ENCODE results near the gene MGST2.
"Not testable (repeated sequence)": the region's sequence is repeated elsewhere in the genome, so short reads cannot be mapped to it uniquely, and the experiment has no call there.

The MGST2 gene

GRCh38 chr4:139672732-139673131 is 7.1 kb downstream of the MGST2 start:
- DNase-seq: no peak

DNA sequence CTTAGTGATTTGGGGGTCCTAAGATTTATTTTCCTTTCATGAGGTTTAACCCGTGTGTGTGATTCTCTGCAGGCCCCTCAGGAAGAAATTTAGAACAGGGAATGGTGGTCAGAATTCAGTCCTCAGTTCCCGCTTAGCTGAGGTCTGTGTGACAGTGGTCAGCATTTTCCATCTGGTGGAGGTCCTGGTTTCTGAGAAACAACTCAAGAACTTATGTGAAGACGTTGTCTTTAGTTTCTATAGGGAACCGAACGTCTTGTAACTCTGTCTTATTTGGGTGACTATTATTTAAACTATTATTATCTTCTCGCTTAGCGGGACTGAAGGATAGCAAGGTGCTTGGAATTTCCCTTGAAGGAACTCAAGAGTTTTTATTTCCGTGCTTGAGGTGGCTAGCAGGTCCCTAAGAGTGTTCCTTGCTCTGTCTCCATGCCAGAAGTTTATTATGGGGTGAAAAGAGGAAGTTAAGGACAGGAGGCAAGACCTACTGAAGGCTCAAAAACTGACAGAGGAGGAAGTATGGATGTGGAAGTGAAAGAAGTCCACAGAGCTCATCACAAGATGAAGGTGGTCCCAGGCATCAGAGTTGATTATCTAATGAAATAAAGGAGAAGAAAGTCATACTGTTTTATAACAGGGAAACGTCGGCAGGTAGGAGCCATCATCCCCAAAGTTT is 9.4 kb downstream of the MGST2 start:
- DNase-seq: no peak

- no peak for DNase-seq
Measured at GRCh38 chr4:139675651-139676050, 10.0 kb downstream of the MGST2 start.

DNA sequence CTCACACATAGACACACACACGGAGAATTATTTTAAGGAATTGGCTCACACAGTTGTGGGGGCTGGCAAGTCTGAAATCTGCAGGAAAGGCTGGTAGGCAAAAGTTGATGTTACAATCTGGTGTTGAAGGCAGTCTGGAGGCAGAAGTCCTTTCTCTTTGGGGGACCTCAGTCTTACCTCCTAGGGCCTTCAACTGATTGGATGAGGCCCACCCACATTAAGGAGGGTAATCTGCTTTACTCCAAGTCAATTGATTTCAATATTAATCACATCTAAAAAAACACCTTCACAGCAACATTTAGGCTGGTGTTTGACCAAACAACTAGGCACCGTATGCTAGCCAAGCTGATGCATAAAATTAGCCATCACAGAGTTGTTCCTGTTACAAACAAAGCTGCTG is 10.7 kb downstream of the MGST2 start:
- DNase-seq: no peak

DNA sequence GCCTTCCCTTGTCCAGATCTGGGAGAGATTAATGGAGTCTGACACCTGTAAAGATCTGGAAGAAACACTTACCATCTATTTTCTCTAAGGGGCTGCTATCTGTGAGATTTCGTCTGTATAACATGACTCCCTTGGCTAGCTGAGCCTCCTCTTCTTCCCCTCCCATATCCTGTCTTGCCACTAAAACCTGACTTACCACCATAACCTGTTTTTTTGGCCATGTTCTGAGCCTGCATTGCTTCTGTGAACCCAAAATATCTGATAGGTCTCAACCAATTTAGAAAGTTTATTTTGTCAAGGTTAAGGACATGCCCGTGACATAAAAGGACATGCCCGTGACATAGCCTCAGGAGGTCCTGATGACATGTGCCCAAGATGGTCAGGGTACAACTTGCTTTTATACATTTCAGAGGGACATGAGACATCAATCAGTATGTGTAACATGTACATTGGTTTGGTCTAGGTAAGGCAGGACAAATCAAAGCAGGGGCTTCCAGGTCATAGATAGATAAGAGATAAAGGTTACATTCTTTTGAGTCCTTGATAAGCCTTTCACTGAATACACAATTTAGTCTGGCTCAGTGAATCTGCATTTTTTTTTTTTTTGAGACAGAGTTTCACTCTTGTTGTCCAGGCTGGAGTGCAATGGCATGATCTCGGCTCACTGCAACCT is 11.4 kb downstream of the MGST2 start:
- DNase-seq: no peak

DNA sequence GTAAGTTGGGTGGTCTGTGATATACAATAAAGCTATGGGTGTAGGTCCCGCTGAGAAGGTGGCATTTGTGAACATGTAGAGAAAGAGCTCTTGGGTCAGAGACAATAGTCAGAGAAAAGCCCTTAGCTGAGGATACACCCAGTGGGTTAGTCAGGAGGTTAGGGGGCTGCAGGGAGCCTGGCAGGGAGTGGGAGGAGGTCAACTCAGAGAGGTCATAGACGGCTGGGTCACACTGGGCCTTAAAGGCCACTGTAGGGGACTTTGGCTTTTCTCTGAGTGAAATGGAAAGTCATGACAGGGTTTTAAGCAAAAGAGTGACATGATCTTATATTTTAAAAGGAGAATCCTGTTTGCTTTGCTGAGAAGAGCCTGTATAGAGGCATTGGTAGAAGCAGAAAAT is 16.7 kb downstream of the MGST2 start:
- DNase-seq: no peak

GRCh38 chr4:139682741-139683151 is 17.1 kb downstream of the MGST2 start:
- no peak for DNase-seq

DNA sequence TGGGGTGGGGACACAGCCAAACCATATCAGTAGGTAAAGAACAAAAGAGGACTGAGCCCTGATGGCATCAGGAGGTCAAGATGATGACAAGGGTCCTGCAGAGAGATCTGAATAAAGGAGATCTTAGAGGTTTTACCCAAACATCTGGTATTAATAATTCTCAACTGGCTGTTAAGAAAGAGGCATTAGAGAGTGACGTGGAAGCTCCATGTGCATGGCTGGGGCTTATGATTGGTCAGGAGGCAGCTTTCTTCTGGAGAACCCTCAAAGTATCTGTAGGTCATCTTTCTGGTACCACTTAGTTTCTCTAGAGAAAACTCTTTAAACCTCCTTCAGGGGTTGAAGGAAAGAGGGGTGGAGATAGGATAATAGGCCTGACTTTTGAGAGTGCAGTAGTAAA is 18.7 kb downstream of the MGST2 start:
- no peak for DNase-seq

- DNase-seq: no peak
Measured at GRCh38 chr4:139685180-139685579, 19.6 kb downstream of the MGST2 start.

- DNase-seq: no peak
Measured at GRCh38 chr4:139686130-139686529, 20.5 kb downstream of the MGST2 start.

- DNase-seq: no peak
Measured at GRCh38 chr4:139686988-139687387, 21.4 kb downstream of the MGST2 start.

DNA sequence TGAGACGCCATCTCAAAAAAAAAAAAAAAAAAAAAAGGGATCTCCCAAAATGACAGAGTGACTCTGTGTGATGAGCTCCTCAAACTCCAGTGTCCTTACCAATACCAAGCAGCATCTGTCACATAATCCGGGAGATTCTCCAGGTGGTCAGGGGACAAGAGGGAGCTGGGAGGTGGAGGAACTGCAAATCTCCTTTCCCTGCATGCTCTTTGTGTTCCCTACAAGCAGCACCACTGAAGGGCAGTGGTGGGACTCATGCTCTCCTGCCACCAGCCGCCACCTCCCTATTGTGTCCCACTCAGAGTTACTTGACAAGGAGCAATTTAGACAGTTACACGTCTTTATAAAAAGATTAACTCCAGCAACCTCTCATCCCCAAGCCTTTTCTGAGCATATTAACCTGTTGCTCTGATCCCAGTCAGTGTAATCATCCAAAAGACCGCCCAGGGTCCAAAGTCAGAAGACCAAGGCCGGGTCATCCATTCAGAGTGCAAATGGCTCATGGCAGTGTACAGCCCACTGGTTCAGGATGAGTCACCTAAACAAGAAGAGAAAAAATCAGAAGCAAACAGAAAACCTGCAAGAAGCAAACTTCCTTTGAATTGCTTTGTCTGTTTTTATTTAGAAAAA is 23.6 kb downstream of the MGST2 start:
- DNase-seq: no peak

- no peak for DNase-seq
Measured at GRCh38 chr4:139690419-139690818, 24.8 kb downstream of the MGST2 start.

- DNase-seq: no peak
Measured at GRCh38 chr4:139692309-139693012, 26.8 kb downstream of the MGST2 start.

GRCh38 chr4:139694522-139695107 is 29.0 kb downstream of the MGST2 start:
- DNase-seq: no peak

DNA sequence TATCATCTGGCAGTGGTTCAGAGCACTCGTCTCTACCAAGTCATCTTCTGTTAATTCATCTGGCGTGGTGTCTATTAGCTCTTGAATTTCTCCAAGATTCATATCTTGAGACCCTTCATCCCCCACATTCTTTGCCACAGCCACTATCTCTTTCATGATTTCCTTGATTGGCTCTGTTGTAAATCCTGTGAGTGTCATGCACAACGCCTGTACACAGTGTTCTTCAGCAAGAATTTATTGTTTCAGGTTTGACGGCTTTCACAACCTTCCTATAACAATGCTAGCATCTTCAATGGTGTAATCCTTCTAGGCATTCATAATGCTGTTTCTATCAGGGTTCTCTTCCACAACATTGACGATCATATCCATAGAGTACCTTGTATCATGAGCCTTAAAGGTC is 30.9 kb downstream of the MGST2 start:
- no peak for DNase-seq

- not testable (repeated sequence) for DNase-seq
Measured at GRCh38 chr4:139698167-139698925, 32.7 kb downstream of the MGST2 start.

GRCh38 chr4:139700568-139700967 is 34.9 kb downstream of the MGST2 start:
- no peak for DNase-seq

- no peak for DNase-seq
Measured at GRCh38 chr4:139704915-139705485, 39.4 kb downstream of the MGST2 start.

DNA sequence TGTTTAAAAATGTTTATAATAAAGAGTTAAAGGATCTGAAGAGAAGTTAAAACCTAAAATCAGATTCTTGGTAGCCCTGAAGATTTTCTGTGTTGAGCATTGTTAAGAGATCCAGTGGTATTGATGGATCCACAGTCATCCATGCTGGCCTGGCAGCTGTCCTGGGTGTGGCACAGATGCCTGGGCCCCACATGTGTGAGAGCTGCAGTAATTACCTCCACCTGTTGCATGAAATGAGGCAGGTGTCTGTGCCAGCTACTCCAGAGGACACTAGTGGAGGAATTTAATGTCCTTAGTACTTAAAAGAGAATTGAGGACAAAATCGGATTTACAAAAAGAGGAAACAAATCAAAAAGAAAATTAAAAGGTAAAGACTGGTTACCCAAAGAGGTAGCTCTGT is 44.0 kb downstream of the MGST2 start:
- DNase-seq: no peak

DNA sequence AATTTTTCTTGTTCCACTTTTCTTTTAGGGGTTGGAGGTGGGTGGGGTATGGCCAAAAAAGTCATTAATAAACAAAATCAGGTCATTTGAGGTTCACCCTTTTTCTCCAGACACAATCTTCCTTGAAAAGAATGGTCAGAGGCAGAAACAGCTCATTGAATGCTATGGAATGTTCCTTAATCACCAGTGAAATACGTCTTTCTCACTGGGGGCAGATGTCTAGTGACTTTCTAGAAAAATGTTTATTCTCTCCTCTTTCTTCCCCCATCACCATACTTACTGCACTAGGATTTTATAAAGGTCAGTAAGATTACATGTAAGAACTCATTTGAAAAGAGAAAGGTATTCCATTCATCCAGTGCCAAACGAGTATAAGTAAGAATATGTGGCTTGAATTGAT is 44.5 kb downstream of the MGST2 start:
- DNase-seq: no peak

DNA sequence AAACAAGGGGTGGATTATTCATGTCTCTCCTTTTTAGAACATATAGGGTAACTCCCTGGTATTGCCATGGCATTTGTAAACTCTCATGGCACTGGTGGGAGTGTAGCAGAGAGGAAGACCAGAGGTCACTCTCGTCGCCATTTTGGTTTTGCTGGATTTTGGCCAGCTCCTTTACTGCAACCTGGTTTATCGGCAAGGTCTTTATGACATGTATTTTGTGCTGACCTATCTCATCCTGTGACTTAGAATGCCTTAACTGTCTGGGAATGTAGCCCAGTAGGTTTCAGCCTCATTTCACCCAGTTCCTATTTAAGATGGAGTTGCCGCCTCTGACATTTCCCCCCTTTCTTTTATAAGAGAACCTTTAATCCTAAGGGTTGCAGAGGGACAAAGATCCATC is 45.8 kb downstream of the MGST2 start:
- no peak for DNase-seq
